Gastroesophageal sphincter (tissue), 3 donors: ENCODE data around the gene BABAM2.

Experiments
- EP300 ChIP-seq: sonication (generic); formaldehyde crosslinking; IDR thresholded peaks from one replicate; pipeline ENCODE4 v1.6.1; 2017; ENCODE audit warnings: antibody characterized with exemption, mild to moderate bottlenecking
- POLR2A ChIP-seq, 2 donors: fragments of 450-650 bp; IDR thresholded peaks; one replicate each; pipeline ENCODE4 v1.6.1; 2017; ENCODE audit warnings: antibody characterized with exemption in 2 of 2, mild to moderate bottlenecking in 2 of 2, moderate library complexity in 1 of 2
- POLR2AphosphoS5 ChIP-seq: sonication (generic); formaldehyde crosslinking; IDR thresholded peaks from one replicate; pipeline ENCODE4 v1.6.1; 2017; ENCODE audit warnings: antibody characterized with exemption
- TF ChIP-seq, protein P1 (sequence below), 4 experiments: fragments of 200-600 bp in 2 of 4; fragments of 450-650 bp in 2 of 4; sonication (generic) in 1 of 4; IDR thresholded peaks; one replicate each; pipeline ENCODE4 v1.5.1; 2017 to 2019; ENCODE audit warnings: antibody characterized with exemption in 4 of 4, mild to moderate bottlenecking in 2 of 4, moderate library complexity in 2 of 4

GRCh38 chr2:28071221-28071620, 180.7 kb downstream of the BABAM2 start:
- TF ChIP-seq, protein P1, sequence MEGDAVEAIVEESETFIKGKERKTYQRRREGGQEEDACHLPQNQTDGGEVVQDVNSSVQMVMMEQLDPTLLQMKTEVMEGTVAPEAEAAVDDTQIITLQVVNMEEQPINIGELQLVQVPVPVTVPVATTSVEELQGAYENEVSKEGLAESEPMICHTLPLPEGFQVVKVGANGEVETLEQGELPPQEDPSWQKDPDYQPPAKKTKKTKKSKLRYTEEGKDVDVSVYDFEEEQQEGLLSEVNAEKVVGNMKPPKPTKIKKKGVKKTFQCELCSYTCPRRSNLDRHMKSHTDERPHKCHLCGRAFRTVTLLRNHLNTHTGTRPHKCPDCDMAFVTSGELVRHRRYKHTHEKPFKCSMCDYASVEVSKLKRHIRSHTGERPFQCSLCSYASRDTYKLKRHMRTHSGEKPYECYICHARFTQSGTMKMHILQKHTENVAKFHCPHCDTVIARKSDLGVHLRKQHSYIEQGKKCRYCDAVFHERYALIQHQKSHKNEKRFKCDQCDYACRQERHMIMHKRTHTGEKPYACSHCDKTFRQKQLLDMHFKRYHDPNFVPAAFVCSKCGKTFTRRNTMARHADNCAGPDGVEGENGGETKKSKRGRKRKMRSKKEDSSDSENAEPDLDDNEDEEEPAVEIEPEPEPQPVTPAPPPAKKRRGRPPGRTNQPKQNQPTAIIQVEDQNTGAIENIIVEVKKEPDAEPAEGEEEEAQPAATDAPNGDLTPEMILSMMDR (IDR thresholded peaks at IDR 0.05) = no peak
- TF ChIP-seq POLR2A (IDR thresholded peaks at IDR 0.05) (no peak), POLR2AphosphoS5 (no peak), EP300 (no peak)
